IMR-90 (cell line): ENCODE results near the gene IL36RN. TPM values are rescaled to one million over a fixed set of nuclear protein-coding genes. Genes with fewer than 3 reads are reported as not detected.

ENCODE experiments used
- ATAC-seq: fragments of 200-7000 bp; cut with Tn5 transposase; 2 replicates; pipeline ENCODE4 v1.9.1; 2020; ENCODE audit warnings: low read depth, mild to moderate bottlenecking, moderate library complexity
- BruUV-seq: library from RNA; stranded (reverse); fragments of 400-500 nt; replicated peaks from 2 replicates; lab custom pipeline; 2021; lab: Mats Ljungman, UMichigan
- CTCF ChIA-PET: fragments of 300-600 bp; formaldehyde crosslinking; extraction: SDS; loops from one replicate; lab custom pipeline; 2021; ENCODE audit warnings: antibody characterized with exemption; lab: Yijun Ruan, JAX
- POLR2A ChIA-PET: fragments of 300-600 bp; sonication (Branson Sonifier 250); formaldehyde crosslinking; loops from one replicate; lab custom pipeline; 2022; ENCODE audit warnings: antibody characterized with exemption; ENCODE audit not compliant: unreplicated experiment; lab: Charles Lee
- DNase-seq: peaks from one replicate; pipeline ENCODE4 v3.0.0; 2013
- H2AFZ ChIP-seq: replicated peaks from 2 replicates; pipeline ENCODE3; 2013; ENCODE audit warnings: low read length, mild to moderate bottlenecking; ENCODE audit not compliant: poor library complexity
- H2AK5ac ChIP-seq: 2 replicates; pipeline ENCODE4 v1.6.1; 2013; ENCODE audit warnings: low read depth, low read length, inconsistent platforms
- H2AK9ac ChIP-seq: replicated peaks from 2 replicates; pipeline ENCODE3; 2013; ENCODE audit warnings: mild to moderate bottlenecking, low read depth, low read length, moderate library complexity; ENCODE audit not compliant: poor library complexity
- H2BK120ac ChIP-seq: 2 replicates; pipeline ENCODE4 v1.6.1; 2013; ENCODE audit warnings: low read depth, low read length, inconsistent platforms
- H2BK15ac ChIP-seq: 3 replicates; pipeline ENCODE4 v1.6.1; 2013; ENCODE audit warnings: low read depth, low read length, inconsistent platforms
- H2BK20ac ChIP-seq: 2 replicates; pipeline ENCODE4 v1.6.1; 2013; ENCODE audit warnings: low read depth, mild to moderate bottlenecking, inconsistent platforms, low read length, moderate library complexity
- H2BK5ac ChIP-seq: 2 replicates; pipeline ENCODE4 v1.6.1; 2013; ENCODE audit warnings: mild to moderate bottlenecking, low read depth, low read length, inconsistent platforms; ENCODE audit not compliant: poor library complexity, severe bottlenecking
- H3K14ac ChIP-seq: replicated peaks from 2 replicates; pipeline ENCODE4 v1.6.1; 2013; ENCODE audit warnings: low read depth, low read length, inconsistent platforms
- H3K18ac ChIP-seq: 2 replicates; pipeline ENCODE4 v1.6.1; 2013; ENCODE audit warnings: low read depth, low read length, control low read depth
- H3K23ac ChIP-seq: 2 replicates; pipeline ENCODE4 v1.6.1; 2013; ENCODE audit warnings: low read depth, low read length, inconsistent platforms
- H3K27ac ChIP-seq: 2 replicates; pipeline ENCODE4 v1.5.1; 2013; ENCODE audit warnings: mild to moderate bottlenecking, control low read depth, low read length; ENCODE audit not compliant: insufficient read depth
- H3K27me3 ChIP-seq: 2 replicates; pipeline ENCODE4 v1.6.1; 2013; ENCODE audit warnings: low read length; ENCODE audit not compliant: control insufficient read depth, insufficient read depth
- H3K36me3 ChIP-seq: 2 replicates; pipeline ENCODE4 v1.6.1; 2013; ENCODE audit warnings: low read length, mixed read lengths; ENCODE audit not compliant: control insufficient read depth, insufficient read depth
- H3K4ac ChIP-seq: 2 replicates; pipeline ENCODE4 v1.6.1; 2013; ENCODE audit warnings: low read depth, low read length, inconsistent platforms
- H3K4me1 ChIP-seq: 2 replicates; pipeline ENCODE4 v1.6.1; 2013; ENCODE audit warnings: low read length, mixed read lengths; ENCODE audit not compliant: control insufficient read depth, insufficient read depth
- H3K4me2 ChIP-seq: 2 replicates; pipeline ENCODE4 v1.6.1; 2013; ENCODE audit warnings: low read depth, mild to moderate bottlenecking, control low read depth, low read length, moderate library complexity
- H3K4me3 ChIP-seq: 2 replicates; pipeline ENCODE4 v1.5.1; 2013; ENCODE audit warnings: low read depth, mild to moderate bottlenecking, control low read depth, low read length, moderate library complexity; ENCODE audit not compliant: insufficient read depth
- H3K56ac ChIP-seq: 2 replicates; pipeline ENCODE4 v1.6.1; 2013; ENCODE audit warnings: low read length, inconsistent platforms; ENCODE audit not compliant: insufficient read depth; ENCODE audit errors: extremely low read depth
- H3K79me1 ChIP-seq, 2 experiments: 2 replicates each; pipeline ENCODE4 v1.6.1; 2013; ENCODE audit warnings: low read length in 2 of 2, inconsistent platforms in 1 of 2, low read depth in 1 of 2
- H3K9ac ChIP-seq: 2 replicates; pipeline ENCODE4 v1.6.1; 2013; ENCODE audit warnings: low read depth, low read length, control low read depth
- H3K9me1 ChIP-seq: 2 replicates; pipeline ENCODE4 v1.6.1; 2013; ENCODE audit warnings: low read length, inconsistent platforms; ENCODE audit not compliant: insufficient read depth
- H3K9me3 ChIP-seq: 2 replicates; pipeline ENCODE4 v1.6.1; 2013; ENCODE audit warnings: low read length; ENCODE audit not compliant: control insufficient read depth, insufficient read depth
- H4K20me1 ChIP-seq: 2 replicates; pipeline ENCODE4 v1.6.1; 2013; ENCODE audit warnings: low read length, inconsistent platforms; ENCODE audit not compliant: insufficient read depth
- H4K5ac ChIP-seq: 2 replicates; pipeline ENCODE4 v1.6.1; 2013; ENCODE audit warnings: mild to moderate bottlenecking, low read depth, low read length, control low read depth
- H4K8ac ChIP-seq, 2 experiments: 2 replicates each; pipeline ENCODE4 v1.6.1; 2013; ENCODE audit warnings: low read depth in 2 of 2, low read length in 2 of 2, control low read depth in 1 of 2, inconsistent platforms in 1 of 2
- H4K91ac ChIP-seq: 2 replicates; pipeline ENCODE4 v1.6.1; 2013; ENCODE audit warnings: low read depth, low read length, inconsistent platforms; ENCODE audit not compliant: insufficient read depth
- MXI1 ChIP-seq: IDR thresholded peaks from 2 replicates; pipeline ENCODE4 v1.6.1; 2012; ENCODE audit warnings: low read depth, mild to moderate bottlenecking, low read length, moderate library complexity, borderline replicate concordance
- WGBS, 2 experiments: methylation state at CpG; one replicate each; pipeline versions ENCODE4 v1.1.5 to v1.1.7; 2013; ENCODE audit warnings: missing lambda C conversion rate in 2 of 2; ENCODE audit not compliant: insufficient read length in 1 of 2; ENCODE audit errors: extremely low coverage in 2 of 2; 5-methylcytosine and 5-hydroxymethylcytosine counted together
- dilution Hi-C: fragments of 300-500 bp; cut with HindIII; formaldehyde crosslinking; loops from one replicate; pipeline ENCODE4 v1.14.3; 2018; ENCODE audit warnings: low sequenced_read_pairs; ENCODE audit not compliant: unreplicated experiment
- in situ Hi-C: fragments of 300-500 bp; cut with MboI; formaldehyde crosslinking; loops from 3 replicates; pipeline ENCODE4 v1.14.3; 2019; ENCODE audit warnings: low sequenced_read_pairs, inconsistent platforms, mixed read lengths
- intact Hi-C: fragments of 100-400 bp; cut with micrococcal nuclease; formaldehyde crosslinking; loops from 2 replicates; pipeline ENCODE4 v1.10.0; 2022
- polyA plus RNA-seq, 3 experiments: library from polyadenylated mRNA; depleted of rRNA; stranded (reverse); fragments of >200 nt; gene quantifications; 2 replicates each; pipeline ENCODE4 v1.2.3, GENCODE V29; 2012; ENCODE audit warnings: low replicate concordance in 1 of 3
- total RNA-seq: library from RNA; depleted of rRNA; stranded (reverse); fragments of >200 nt; gene quantifications from 2 replicates; pipeline ENCODE4 v1.2.3, GENCODE V29; 2012
- TF ChIP-seq, protein P1 (sequence below): fragments of 150-350 bp; IDR thresholded peaks from 2 replicates; pipeline ENCODE4 v1.6.1; 2016; ENCODE audit warnings: low read depth, mild to moderate bottlenecking, low read length, moderate library complexity, borderline replicate concordance

IL36RN gene
- total and polyA plus RNA-seq, 2 of the 4 experiments (the other 2 are of a cell fraction): not detected

DNA sequence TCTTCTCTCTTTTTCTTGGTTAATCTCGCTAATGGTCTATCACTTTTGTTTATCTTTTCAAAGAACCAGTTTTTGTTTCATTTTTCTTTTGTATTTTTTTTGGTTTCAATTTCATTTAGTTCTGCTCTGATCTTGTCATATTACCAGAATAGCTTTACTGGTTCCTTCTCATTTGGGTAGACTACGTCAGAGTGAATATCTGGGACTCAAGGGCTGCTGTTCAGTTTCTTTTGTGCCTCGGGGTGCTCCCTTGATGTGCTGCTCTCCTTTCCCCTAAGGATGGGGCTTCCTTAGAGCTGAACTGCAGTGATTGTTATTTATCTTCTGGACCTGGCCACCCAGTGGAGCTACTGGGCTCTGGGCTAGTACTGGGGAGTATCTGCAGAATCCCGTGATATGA lies 39.0 kb downstream of the IL36RN start:
- Histone ChIP-seq H2AK9ac (no peak overlapping the region), H4K20me1 (no peaks in the 10 kb centered on the region), H3K56ac (no peak overlapping the region), H3K18ac (no peak overlapping the region), H3K27me3 (no peaks in the 10 kb centered on the region), H3K36me3 (no peaks in the 10 kb centered on the region), H3K4ac (no peak overlapping the region), H4K91ac (no peak overlapping the region), H4K5ac (no peak overlapping the region), H3K27ac (no peak overlapping the region), H3K9me3 (no peaks in the 10 kb centered on the region), H3K14ac (no peak overlapping the region), H4K8ac (no peak overlapping the region), H3K4me3 (no peak overlapping the region), H2BK120ac (no peak overlapping the region), H3K4me2 (no peak overlapping the region), H2BK20ac (no peak overlapping the region), H3K4me1 (no peaks in the 10 kb centered on the region), H2BK15ac (no peak overlapping the region), H2AFZ (no peak overlapping the region), H2AK5ac (no peak overlapping the region), H3K9me1 (no peaks in the 10 kb centered on the region), H2BK5ac (no peak overlapping the region), H3K9ac (no peak overlapping the region), H3K79me1 (no peaks in the 10 kb centered on the region), H3K23ac (no peak overlapping the region)
- dilution Hi-C loops (no loop called here), in situ Hi-C loops (no loop called here), intact Hi-C loops (no loop called here)
- no TSS peak for BruUV-seq
- ChIA-PET POLR2A (no interaction called here), CTCF (no interaction called here)
- WGBS, 2 experiments: no CpG with 5 or more reads among the region's 4 CpGs
- no peak for ATAC-seq
- DNase-seq: no peak
- no peak for TF ChIP-seq MXI1
- TF ChIP-seq, protein P1, sequence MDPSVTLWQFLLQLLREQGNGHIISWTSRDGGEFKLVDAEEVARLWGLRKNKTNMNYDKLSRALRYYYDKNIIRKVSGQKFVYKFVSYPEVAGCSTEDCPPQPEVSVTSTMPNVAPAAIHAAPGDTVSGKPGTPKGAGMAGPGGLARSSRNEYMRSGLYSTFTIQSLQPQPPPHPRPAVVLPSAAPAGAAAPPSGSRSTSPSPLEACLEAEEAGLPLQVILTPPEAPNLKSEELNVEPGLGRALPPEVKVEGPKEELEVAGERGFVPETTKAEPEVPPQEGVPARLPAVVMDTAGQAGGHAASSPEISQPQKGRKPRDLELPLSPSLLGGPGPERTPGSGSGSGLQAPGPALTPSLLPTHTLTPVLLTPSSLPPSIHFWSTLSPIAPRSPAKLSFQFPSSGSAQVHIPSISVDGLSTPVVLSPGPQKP: no peak
